Endothelial cell of umbilical vein (primary cell): ENCODE data around the gene STK40. TPM values are rescaled to one million over a fixed set of nuclear protein-coding genes. Genes with fewer than 3 reads are reported as not detected.

ENCODE experiments used
- BruUV-seq: library from RNA; stranded (reverse); fragments of 400-500 nt; replicated peaks from 2 replicates; lab custom pipeline; 2021; lab: Mats Ljungman, UMichigan
- CTCF ChIA-PET: fragments of 300-600, 350-600 bp; sonication (Branson Sonifier 250); formaldehyde crosslinking; loops from one replicate; lab custom pipeline; 2021; ENCODE audit warnings: antibody characterized with exemption, inconsistent platforms; lab: Charles Lee
- POLR2A ChIA-PET: fragments of 300-600, 350-600 bp; sonication (Branson Sonifier 250); formaldehyde crosslinking; loops from one replicate; lab custom pipeline; 2021; ENCODE audit warnings: antibody characterized with exemption, inconsistent platforms; lab: Charles Lee
- DNase-seq: peaks from one replicate; pipeline ENCODE4 v3.0.0-alpha.2; 2011; ENCODE audit warnings: low read depth, low spot score
- FAIRE-seq: peaks from 2 replicates; lab custom pipeline; 2011; peaks lifted over from hg19 to GRCh38; lab: Jason Lieb, UNC
- H2AFZ ChIP-seq: 2 replicates; pipeline ENCODE4 v1.6.0; 2012; ENCODE audit warnings: low read depth, low read length, control low read depth, inconsistent platforms
- H3K27ac ChIP-seq: 2 replicates; pipeline ENCODE4 v1.5.1; 2011; ENCODE audit warnings: low read depth, mild to moderate bottlenecking, control low read depth, low read length, moderate library complexity; ENCODE audit not compliant: insufficient read depth
- H3K27me3 ChIP-seq, 2 experiments: 2 replicates each; pipeline versions ENCODE4 v1.6.0 to v1.6.1; 2011; ENCODE audit warnings: low read length in 2 of 2, mixed read lengths in 1 of 2; ENCODE audit not compliant: control insufficient read depth in 2 of 2, insufficient read depth in 2 of 2
- H3K36me3 ChIP-seq, 2 experiments: 2 replicates in 1 of 2; 3 replicates in 1 of 2; pipeline ENCODE4 v1.5.1; 2011; ENCODE audit warnings: low read length in 2 of 2, mild to moderate bottlenecking in 1 of 2, moderate library complexity in 1 of 2; ENCODE audit not compliant: control insufficient read depth in 2 of 2, insufficient read depth in 2 of 2; ENCODE audit errors: extremely low read depth in 1 of 2
- H3K4me1 ChIP-seq: 3 replicates; pipeline ENCODE4 v1.5.1; 2011; ENCODE audit warnings: mild to moderate bottlenecking, low read length; ENCODE audit not compliant: control insufficient read depth, insufficient read depth; ENCODE audit errors: extremely low read depth
- H3K4me2 ChIP-seq: 2 replicates; pipeline ENCODE4 v1.6.1; 2011; ENCODE audit warnings: low read length, control low read depth, mixed read lengths; ENCODE audit not compliant: insufficient read depth
- H3K4me3 ChIP-seq, 3 experiments: fragments of 200-600 bp in 1 of 3; sonication (generic), shearing (Covaris generic) in 1 of 3; replicated peaks in 1 of 3; 2 replicates each; pipeline ENCODE4 v1.5.1; 2011 to 2016; ENCODE audit warnings: control low read depth in 3 of 3, low read length in 3 of 3, mild to moderate bottlenecking in 2 of 3, inconsistent platforms in 1 of 3, low read depth in 1 of 3, moderate library complexity in 1 of 3; ENCODE audit not compliant: insufficient read depth in 1 of 3
- H3K79me2 ChIP-seq: 2 replicates; pipeline ENCODE4 v1.6.0; 2012; ENCODE audit warnings: low read length, inconsistent platforms; ENCODE audit not compliant: control insufficient read depth, insufficient read depth
- H3K9ac ChIP-seq: replicated peaks from 2 replicates; pipeline ENCODE3; 2011; ENCODE audit warnings: low read length, control low read depth; ENCODE audit not compliant: insufficient read depth; ENCODE audit errors: extremely low read depth
- H3K9me1 ChIP-seq: replicated peaks from 3 replicates; pipeline ENCODE4 v1.6.0; 2011; ENCODE audit warnings: mild to moderate bottlenecking, low read length; ENCODE audit not compliant: control insufficient read depth, insufficient read depth; ENCODE audit errors: extremely low read depth
- H3K9me3 ChIP-seq: replicated peaks from 2 replicates; pipeline ENCODE4 v1.5.1; 2012; ENCODE audit warnings: low read length, inconsistent platforms; ENCODE audit not compliant: control insufficient read depth, insufficient read depth
- H4K20me1 ChIP-seq: replicated peaks from 2 replicates; pipeline ENCODE3; 2011; ENCODE audit warnings: mild to moderate bottlenecking, low read length; ENCODE audit not compliant: control insufficient read depth, insufficient read depth; ENCODE audit errors: extremely low read depth
- CTCF ChIP-seq, 2 donors: IDR thresholded peaks; 1 replicate in 1 of 2; 2 replicates in 1 of 2; pipeline ENCODE4 v1.5.1; 2011; ENCODE audit warnings: low read length in 2 of 2, mild to moderate bottlenecking in 2 of 2, moderate library complexity in 2 of 2, control low read depth in 1 of 2, inconsistent platforms in 1 of 2, low read depth in 1 of 2; ENCODE audit not compliant: insufficient read depth in 1 of 2; ENCODE audit errors: extremely low read depth in 1 of 2
- EZH2 ChIP-seq: IDR thresholded peaks from 2 replicates; pipeline ENCODE4 v1.6.1; 2012; ENCODE audit warnings: borderline replicate concordance, low read depth, mild to moderate bottlenecking, moderate library complexity, low read length, inconsistent platforms; ENCODE audit not compliant: severe bottlenecking
- FOS ChIP-seq: IDR thresholded peaks from 2 replicates; pipeline ENCODE4 v1.6.1; 2011; ENCODE audit warnings: mild to moderate bottlenecking, low read length, moderate library complexity, borderline replicate concordance; ENCODE audit not compliant: insufficient read depth
- GATA2 ChIP-seq: IDR thresholded peaks from 2 replicates; pipeline ENCODE4 v1.7.0; 2011; ENCODE audit warnings: low read depth, mild to moderate bottlenecking, moderate library complexity, mixed read lengths, low read length; ENCODE audit not compliant: insufficient read length, insufficient read depth
- JUN ChIP-seq: IDR thresholded peaks from 2 replicates; pipeline ENCODE4 v1.6.1; 2011; ENCODE audit warnings: borderline replicate concordance, low read depth; ENCODE audit not compliant: insufficient read length, insufficient read depth
- MAX ChIP-seq: IDR thresholded peaks from 2 replicates; pipeline ENCODE4 v1.6.1; 2011; ENCODE audit not compliant: insufficient read depth, insufficient read length
- MYC ChIP-seq: IDR thresholded peaks from one replicate; pipeline ENCODE4 v1.6.1; 2011; ENCODE audit warnings: mild to moderate bottlenecking, low read depth, low read length
- POLR2A ChIP-seq: IDR thresholded peaks from 2 replicates; pipeline ENCODE4 v1.6.1; 2012; ENCODE audit warnings: low read depth, mild to moderate bottlenecking, control low read depth, low read length
- POLR2AphosphoS5 ChIP-seq: IDR thresholded peaks from 2 replicates; pipeline ENCODE4 v1.6.1; 2012; ENCODE audit warnings: low read depth, mild to moderate bottlenecking, control low read depth, low read length, moderate library complexity; ENCODE audit not compliant: insufficient read depth
- dilution Hi-C: fragments of 300-500 bp; cut with MboI; formaldehyde crosslinking; loops from one replicate; pipeline ENCODE4 v1.15.0; 2019; ENCODE audit warnings: low sequenced_read_pairs; ENCODE audit not compliant: extremely low pct_ligation_motif_present
- intact Hi-C: fragments of 100-400 bp; cut with micrococcal nuclease; formaldehyde crosslinking; loops from one replicate; pipeline ENCODE4 v1.10.0; 2022
- polyA plus RNA-seq, 4 experiments: library from polyadenylated mRNA; depleted of rRNA in 3 of 4; stranded (reverse) in 3 of 4; unstranded in 1 of 4; fragments of >200 nt; gene quantifications; 2 replicates each; pipeline versions ENCODE4 v1.2.1 to v1.2.3, GENCODE V29; 2011 to 2012; ENCODE audit warnings: missing spikeins in 1 of 4
- total RNA-seq: library from RNA; stranded (reverse); gene quantifications from 2 replicates; pipeline ENCODE4 v1.2.3, GENCODE V29; 2021

Gene STK40
- total and polyA plus RNA-seq, 2 donors (not counting 3 experiments of a cell fraction or from before 2014, with no cell fraction given), result 20.8 to 36.8 TPM

DNA sequence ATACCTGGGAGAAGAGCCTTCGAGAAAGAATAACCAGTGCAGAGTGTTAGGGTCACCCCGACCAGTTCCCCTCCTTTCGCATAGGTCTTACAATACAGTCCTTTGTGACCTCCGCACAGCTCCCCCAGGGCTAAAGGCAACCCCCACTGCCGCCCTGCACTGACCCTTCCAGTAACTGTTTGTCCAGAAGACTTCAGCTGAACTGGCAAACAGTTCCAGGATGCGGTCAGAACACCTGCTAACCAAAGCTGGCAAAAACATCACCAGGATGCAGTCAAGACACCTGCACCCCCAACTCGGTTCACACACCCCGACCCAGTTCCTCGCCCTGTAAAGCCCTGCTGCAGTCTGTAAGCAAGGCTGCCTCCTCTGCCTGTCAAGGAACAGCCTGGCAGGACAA, 55.9 kb downstream of the STK40 start:
- dilution Hi-C loops, result no loop called here
- H3K4me3 ChIP-seq, result no peak overlapping the region
- no TSS peak for BruUV-seq
- TF ChIP-seq CTCF (IDR thresholded peaks at IDR 0.05; ENCODE audit: extremely low read depth in 1 of 2, insufficient read depth in 1 of 2, low read depth in 1 of 2, low read length in 2 of 2) (no peak), FOS (no peak), POLR2A (no peak), POLR2AphosphoS5 (no peak), MAX (no peak), JUN (no peak), GATA2 (no peak), MYC (no peak), EZH2 (no peak)
- intact Hi-C loops, result no loop called here
- DNase-seq (no peak), FAIRE-seq (no peak)
- POLR2A ChIA-PET, result no interaction called here
- H3K4me1 ChIP-seq, result peaks cover 11% of the 10 kb centered on the region
- H3K27me3 ChIP-seq, result no peaks in the 10 kb centered on the region
- CTCF ChIA-PET, result no interaction called here
- H4K20me1 ChIP-seq, result no peaks in the 10 kb centered on the region
- no peaks in the 10 kb centered on the region for H3K9me1 ChIP-seq
- no peaks in the 10 kb centered on the region for H3K9me3 ChIP-seq
- H3K4me2 ChIP-seq, result no peak overlapping the region
- H3K36me3 ChIP-seq, result no peaks in the 10 kb centered on the region
- no peaks in the 10 kb centered on the region for H3K79me2 ChIP-seq
- H3K9ac ChIP-seq, result no peak overlapping the region
- H3K27ac ChIP-seq, result no peak overlapping the region
- no peak overlapping the region for H2AFZ ChIP-seq
